AG04449 (cell line): ENCODE results near the gene MAPRE2.
"Not testable (repeated sequence)": the region's sequence is repeated elsewhere in the genome, so short reads cannot be mapped to it uniquely, and the experiment has no call there.

ENCODE experiments used
- CTCF ChIA-PET: fragments of 350-600 bp; formaldehyde crosslinking; extraction: SDS; loops from one replicate; lab custom pipeline; 2021; ENCODE audit warnings: antibody characterized with exemption; lab: Yijun Ruan, JAX
- POLR2A ChIA-PET: fragments of 400-600, 350-600 bp; formaldehyde crosslinking; extraction: SDS; loops from one replicate; lab custom pipeline; 2020; ENCODE audit warnings: antibody characterized with exemption, inconsistent platforms; lab: Yijun Ruan, JAX
- DNase-seq: peaks from one replicate; pipeline ENCODE4 v3.0.0-alpha.2; 2010; ENCODE audit warnings: low read depth, low spot score
- H3K4me3 ChIP-seq: 2 replicates; pipeline ENCODE4 v1.5.1; 2011; ENCODE audit warnings: low read depth, mild to moderate bottlenecking, control low read depth, low read length
- CTCF ChIP-seq: IDR thresholded peaks from one replicate; pipeline ENCODE4 v1.5.1; 2011; ENCODE audit warnings: mild to moderate bottlenecking, moderate library complexity, low read length, control low read depth, inconsistent platforms; ENCODE audit not compliant: insufficient read depth; ENCODE audit errors: missing control alignments

Gene MAPRE2

GRCh38 chr18:35167857-35168256, 126.6 kb downstream of the MAPRE2 start:
- no peak overlapping the region for H3K4me3 ChIP-seq
- no peak for DNase-seq
- ChIA-PET CTCF (no interaction called here), POLR2A (interaction anchor here (0.7 kb wide), 1 partner anchor 122 kb away, joined by 4 read pairs; the partner anchor contains the start of gene ZSCAN30)
- no peak for TF ChIP-seq CTCF

- CTCF ChIA-PET, result interaction anchor here (0.8 to 1.3 kb wide), 2 partner anchors 27 to 32 kb away, joined by 3 to 4 read pairs; no protein-coding TSS in a partner anchor
- DNase-seq, POLR2A ChIA-PET, H3K4me3 ChIP-seq: not testable (repeated sequence)
These were observed 129.1 kb downstream of the MAPRE2 start for GRCh38 chr18:35170323-35170722.

GRCh38 chr18:35171315-35171987, 130.2 kb downstream of the MAPRE2 start:
- no peak for TF ChIP-seq CTCF
- no peak for DNase-seq
- POLR2A ChIA-PET, result no interaction called here
- CTCF ChIA-PET, result interaction anchor here (0.8 to 1.3 kb wide), 2 partner anchors 28 to 31 kb away, joined by 3 to 4 read pairs; no protein-coding TSS in a partner anchor
- H3K4me3 ChIP-seq, result no peak overlapping the region

GRCh38 chr18:35172009-35172408, 130.8 kb downstream of the MAPRE2 start:
- CTCF ChIA-PET, result no interaction called here
- no peak for TF ChIP-seq CTCF
- H3K4me3 ChIP-seq, result no peak overlapping the region
- no peak for DNase-seq
- POLR2A ChIA-PET, result no interaction called here

GRCh38 chr18:35172451-35173035, 131.3 kb downstream of the MAPRE2 start:
- CTCF ChIA-PET, result no interaction called here
- no peak for DNase-seq
- H3K4me3 ChIP-seq, result no peak overlapping the region
- POLR2A ChIA-PET, result no interaction called here
- TF ChIP-seq CTCF, result no peak

- no peak overlapping the region for H3K4me3 ChIP-seq
- ChIA-PET POLR2A (no interaction called here), CTCF (no interaction called here)
- no peak for DNase-seq
- TF ChIP-seq CTCF, result no peak
These were observed 133.0 kb downstream of the MAPRE2 start for GRCh38 chr18:35174093-35174731.
